ENCODE data around the gene IFITM1. TPM values are rescaled to one million over a fixed set of nuclear protein-coding genes. Genes with fewer than 3 reads are reported as not detected.
"Not testable (repeated sequence)": the region's sequence is repeated elsewhere in the genome, so short reads cannot be mapped to it uniquely, and the experiment has no call there.

The IFITM1 gene
- total RNA-seq, 2 donors from 2014 or later: 306 to 384 TPM

- not testable (repeated sequence) for H3K36me3 Mint-ChIP-seq (ENCODE audit: insufficient read depth in 2 of 2); H3K4me3 Mint-ChIP-seq; DNase-seq; H3K27ac Mint-ChIP-seq; H3K27me3 Mint-ChIP-seq (ENCODE audit: low read depth); H3K9me3 Mint-ChIP-seq; ATAC-seq (replicated peaks in 1 of 2)
- peaks cover 40% of the 10 kb centered on the region for H3K4me1 Mint-ChIP-seq (ENCODE audit: low read depth)
Measured at GRCh38 chr11:349270-349954, 35.6 kb downstream of the IFITM1 start.

GRCh38 chr11:350033-350722, 36.3 kb downstream of the IFITM1 start:
- ATAC-seq (replicated peaks in 1 of 2); H3K27me3 Mint-ChIP-seq (ENCODE audit: low read depth); H3K36me3 Mint-ChIP-seq (ENCODE audit: insufficient read depth in 2 of 2); DNase-seq; H3K27ac Mint-ChIP-seq; H3K9me3 Mint-ChIP-seq: not testable (repeated sequence)
- Mint-ChIP-seq H3K4me3 (peak overlapping the region; percentile 41 to 64), H3K4me1 (ENCODE audit: low read depth) (peaks cover 43% of the 10 kb centered on the region)

- Mint-ChIP-seq H3K4me3 (peak overlapping the region; percentile 41 to 64), H3K27me3 (ENCODE audit: low read depth) (no peaks in the 10 kb centered on the region), H3K36me3 (ENCODE audit: insufficient read depth in 2 of 2) (no peaks in the 10 kb centered on the region), H3K9me3 (no peaks in the 10 kb centered on the region), H3K27ac (peak overlapping the region; percentile 52), H3K4me1 (ENCODE audit: low read depth) (peaks cover 43% of the 10 kb centered on the region)
- DNase-seq (no peak), ATAC-seq (replicated peaks in 1 of 2) (peak in 1 of 2 donors; percentile 27)
Measured at GRCh38 chr11:350723-351255, 36.9 kb downstream of the IFITM1 start.

DNA sequence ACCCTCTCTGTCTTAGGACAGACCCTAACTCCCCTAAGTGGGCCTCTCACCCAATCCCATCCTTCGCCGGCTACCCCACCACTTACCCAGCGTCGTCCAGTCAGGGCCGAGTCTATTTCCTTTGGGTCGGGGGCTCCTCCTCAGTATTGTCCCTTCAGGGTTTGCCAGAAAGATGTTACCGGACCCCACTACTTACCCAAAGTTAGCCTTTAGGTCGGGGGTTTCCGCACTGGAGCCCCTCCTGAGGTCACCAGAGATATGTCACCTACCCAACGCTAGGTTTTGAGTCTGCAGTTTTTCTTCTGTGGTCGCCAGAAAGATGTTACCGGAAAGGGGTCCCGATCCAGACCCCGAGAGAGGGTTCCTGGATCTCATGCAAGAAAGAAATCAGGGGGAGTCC, 37.6 kb downstream of the IFITM1 start:
- ATAC-seq (replicated peaks in 1 of 2): no peak
- no peak overlapping the region for H3K27ac Mint-ChIP-seq
- no peak overlapping the region for H3K4me3 Mint-ChIP-seq
- H3K36me3 Mint-ChIP-seq (ENCODE audit: insufficient read depth in 2 of 2): no peaks in the 10 kb centered on the region
- H3K9me3 Mint-ChIP-seq: no peaks in the 10 kb centered on the region
- no peaks in the 10 kb centered on the region for H3K27me3 Mint-ChIP-seq (ENCODE audit: low read depth)
- H3K4me1 Mint-ChIP-seq (ENCODE audit: low read depth): peaks cover 43% of the 10 kb centered on the region
- DNase-seq: no peak

DNA sequence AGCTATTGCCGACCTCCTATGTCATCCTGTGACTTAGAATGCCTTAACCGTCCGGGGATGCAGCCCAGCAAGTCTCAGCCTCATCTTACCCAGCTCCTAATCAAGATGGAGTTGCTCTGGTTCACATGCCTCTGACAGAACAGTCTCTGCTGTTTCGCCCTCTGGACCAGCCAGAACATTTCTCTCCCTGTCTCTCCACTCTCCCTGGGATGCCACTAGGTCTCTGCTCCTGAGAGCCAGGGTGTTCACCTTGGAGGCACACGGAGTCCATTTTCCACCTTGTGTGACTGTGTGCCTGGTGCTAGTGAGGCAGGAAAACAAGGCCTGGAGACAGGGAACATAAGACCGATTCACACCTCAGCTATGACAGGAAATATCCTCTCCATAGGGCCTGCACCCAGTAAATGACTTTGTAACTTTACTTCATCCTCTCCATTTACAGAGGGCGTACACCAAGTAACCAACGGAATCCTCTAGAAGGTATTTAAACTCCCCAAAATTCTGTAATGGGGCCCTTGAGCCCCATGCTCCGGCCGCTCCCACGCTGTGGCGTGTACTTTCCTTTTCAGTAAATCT, 38.7 kb downstream of the IFITM1 start:
- Mint-ChIP-seq H3K4me3 (peak overlapping the region in 1 of 2 donors; percentile 15), H3K4me1 (ENCODE audit: low read depth) (peaks cover 43% of the 10 kb centered on the region), H3K27me3 (ENCODE audit: low read depth) (no peaks in the 10 kb centered on the region), H3K9me3 (no peaks in the 10 kb centered on the region), H3K36me3 (ENCODE audit: insufficient read depth in 2 of 2) (no peaks in the 10 kb centered on the region), H3K27ac (peak overlapping the region; percentile 58)
- DNase-seq (no peak), ATAC-seq (replicated peaks in 1 of 2) (no peak)

DNA sequence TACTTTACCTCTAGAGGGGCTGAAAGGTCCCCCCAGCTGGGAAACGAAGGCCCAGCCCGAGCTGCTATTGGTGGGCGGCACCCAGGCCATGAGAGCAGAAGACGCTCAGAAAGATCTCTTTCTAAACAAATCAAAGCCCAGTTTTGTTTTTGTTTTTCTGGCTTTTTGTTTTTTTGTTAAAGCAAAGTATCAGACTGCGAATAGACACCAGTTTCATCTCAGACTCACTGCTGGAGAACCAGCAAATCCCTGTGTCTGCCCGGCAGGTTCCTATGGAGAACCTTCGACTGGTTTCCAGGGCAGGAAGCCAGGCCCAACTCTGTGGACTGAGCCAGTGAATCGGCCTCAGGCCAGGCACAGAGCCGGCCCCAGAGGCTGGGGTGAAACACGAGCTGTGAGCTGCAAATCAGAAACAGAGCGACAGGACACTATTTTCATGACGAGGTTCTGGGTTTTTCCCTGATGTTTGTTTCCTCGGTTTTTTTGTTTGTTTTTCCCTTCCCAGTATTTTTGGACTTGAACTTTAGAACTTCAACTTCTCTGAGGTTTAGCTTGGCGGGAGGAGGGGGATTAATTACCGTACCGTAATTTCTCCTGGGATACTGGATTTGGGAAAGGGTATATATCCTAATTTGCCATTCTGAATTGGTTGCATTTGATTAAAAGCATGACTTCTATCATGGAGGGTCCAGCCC, 39.5 kb downstream of the IFITM1 start:
- Mint-ChIP-seq H3K27me3 (ENCODE audit: low read depth) (no peaks in the 10 kb centered on the region), H3K9me3 (no peaks in the 10 kb centered on the region), H3K27ac (peak overlapping the region; percentile 58), H3K4me1 (ENCODE audit: low read depth) (peaks cover 43% of the 10 kb centered on the region), H3K36me3 (ENCODE audit: insufficient read depth in 2 of 2) (no peaks in the 10 kb centered on the region), H3K4me3 (peak overlapping the region; percentile 15 to 17)
- DNase-seq (no peak), ATAC-seq (replicated peaks in 1 of 2) (no peak)

GRCh38 chr11:355581-356458, 42.0 kb downstream of the IFITM1 start:
- Mint-ChIP-seq H3K36me3 (ENCODE audit: insufficient read depth in 2 of 2) (no peaks in the 10 kb centered on the region), H3K4me3 (peak overlapping the region; percentile 79 to 82), H3K27me3 (ENCODE audit: low read depth) (no peaks in the 10 kb centered on the region), H3K9me3 (no peaks in the 10 kb centered on the region), H3K4me1 (ENCODE audit: low read depth) (peaks cover 42% of the 10 kb centered on the region), H3K27ac (peak overlapping the region; percentile 86)
- ATAC-seq (replicated peaks in 1 of 2) (peak; percentile 82 to 87), DNase-seq (peak; percentile 92 to 93)

DNA sequence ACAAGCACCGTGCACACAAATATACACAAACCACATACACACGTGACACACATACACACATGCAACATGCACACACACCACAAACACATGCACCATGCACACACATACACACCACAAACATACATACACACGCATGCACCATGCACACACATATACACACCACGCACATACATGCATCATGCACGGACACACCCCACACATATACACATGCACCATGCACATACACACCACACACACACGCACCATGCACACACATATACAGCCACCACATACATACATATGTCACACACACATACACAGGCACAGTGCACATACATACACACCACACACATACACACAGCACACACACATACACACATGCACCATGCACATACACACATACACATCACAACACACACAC, 42.8 kb downstream of the IFITM1 start:
- Mint-ChIP-seq H3K9me3 (no peaks in the 10 kb centered on the region), H3K4me1 (ENCODE audit: low read depth) (peaks cover 34% of the 10 kb centered on the region), H3K27me3 (ENCODE audit: low read depth) (no peaks in the 10 kb centered on the region), H3K36me3 (ENCODE audit: insufficient read depth in 2 of 2) (peaks cover 0 to 5% of the 10 kb centered on the region in 2 donors), H3K4me3 (no peak overlapping the region), H3K27ac (no peak overlapping the region)
- DNase-seq (no peak), ATAC-seq (replicated peaks in 1 of 2) (no peak)

DNA sequence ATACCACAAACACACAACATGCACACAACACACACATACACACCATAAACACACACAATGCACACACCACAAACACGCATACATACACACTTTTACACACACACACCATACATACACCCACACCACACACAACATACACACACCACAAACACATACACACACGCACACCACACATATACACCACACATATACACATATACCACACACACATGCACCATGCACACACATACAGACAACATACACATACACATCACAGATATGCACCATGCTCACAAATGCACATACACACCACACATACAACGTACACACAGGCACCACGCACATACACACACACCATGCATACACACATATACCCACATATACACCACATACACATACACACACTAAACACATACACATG, 43.7 kb downstream of the IFITM1 start:
- Mint-ChIP-seq H3K9me3 (no peaks in the 10 kb centered on the region), H3K27me3 (ENCODE audit: low read depth) (no peaks in the 10 kb centered on the region), H3K27ac (no peak overlapping the region), H3K36me3 (ENCODE audit: insufficient read depth in 2 of 2) (peaks cover 0 to 5% of the 10 kb centered on the region in 2 donors), H3K4me1 (ENCODE audit: low read depth) (peaks cover 28% of the 10 kb centered on the region), H3K4me3 (no peak overlapping the region)
- no peak for DNase-seq
- ATAC-seq (replicated peaks in 1 of 2): no peak

DNA sequence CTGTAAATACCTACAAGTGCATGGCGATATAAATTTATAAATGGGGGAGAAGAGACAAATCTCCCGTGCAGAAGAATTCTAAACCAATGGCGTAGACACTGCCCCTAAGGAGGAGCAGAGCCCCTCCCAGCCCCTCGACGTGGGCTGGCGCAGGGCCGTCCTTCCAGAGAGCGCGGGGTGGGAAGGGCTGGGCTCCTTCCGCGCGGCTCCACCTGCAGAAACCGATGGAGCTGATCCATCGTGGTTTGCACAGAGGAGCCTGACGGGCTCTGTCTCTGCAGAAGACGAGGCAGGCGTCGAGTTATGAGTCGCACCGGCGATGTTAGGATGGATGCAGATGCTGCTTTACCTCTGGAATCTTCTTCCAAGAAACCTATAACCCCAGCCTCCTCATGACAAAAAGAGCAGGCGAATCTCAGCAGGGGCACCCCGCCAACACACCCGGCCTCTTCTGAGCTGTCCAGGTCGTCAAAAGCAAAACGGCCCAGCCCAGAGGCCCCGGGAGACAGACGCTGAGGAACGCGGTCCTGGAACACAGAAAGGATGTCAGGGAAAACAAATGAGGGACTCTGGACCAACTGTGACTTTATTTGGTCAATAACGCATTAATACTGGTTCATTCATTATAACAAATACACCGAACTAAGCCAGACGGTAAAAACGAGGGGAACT, 44.4 kb downstream of the IFITM1 start:
- no peak overlapping the region for H3K4me3 Mint-ChIP-seq
- H3K4me1 Mint-ChIP-seq (ENCODE audit: low read depth): peaks cover 21% of the 10 kb centered on the region
- peaks cover 0 to 5% of the 10 kb centered on the region in 2 donors for H3K36me3 Mint-ChIP-seq (ENCODE audit: insufficient read depth in 2 of 2)

DNA sequence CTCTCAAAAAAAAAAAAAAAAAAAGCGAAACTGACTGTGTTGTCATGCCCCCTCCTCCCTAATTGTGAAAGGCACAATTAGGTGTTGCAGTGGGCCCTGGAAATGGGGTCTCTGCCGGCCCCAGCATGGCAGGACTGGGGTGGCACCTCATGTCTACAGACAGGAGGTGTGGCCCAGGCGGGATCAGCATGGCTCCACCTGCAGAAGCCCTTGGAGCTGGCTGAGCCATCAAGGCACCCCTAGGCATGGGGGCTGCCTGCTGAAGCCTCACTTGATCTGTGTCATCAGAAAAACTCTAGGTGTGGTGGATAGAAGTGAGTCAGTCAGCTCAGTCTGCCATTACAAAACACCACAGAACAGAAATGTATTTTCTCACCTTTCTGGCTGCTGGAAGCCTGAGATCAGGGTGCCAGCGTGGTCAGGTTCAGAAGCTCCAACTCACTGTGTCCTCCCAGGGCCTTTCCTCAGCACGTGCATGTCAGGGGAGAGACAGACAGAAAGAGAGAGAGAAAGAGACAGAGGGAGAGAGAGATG, 45.4 kb downstream of the IFITM1 start:
- Mint-ChIP-seq H3K9me3 (no peaks in the 10 kb centered on the region), H3K27ac (no peak overlapping the region), H3K27me3 (ENCODE audit: low read depth) (no peaks in the 10 kb centered on the region), H3K36me3 (ENCODE audit: insufficient read depth in 2 of 2) (peaks cover 0 to 5% of the 10 kb centered on the region in 2 donors), H3K4me1 (ENCODE audit: low read depth) (peaks cover 12% of the 10 kb centered on the region), H3K4me3 (no peak overlapping the region)
- peak; percentile 59 to 71 for ATAC-seq (replicated peaks in 1 of 2)
- DNase-seq: peak; percentile 37 to 45

More for the DNA sequence above, 44.4 kb downstream of the IFITM1 start:
- no peaks in the 10 kb centered on the region for H3K27me3 Mint-ChIP-seq (ENCODE audit: low read depth)
- DNase-seq: no peak
- ATAC-seq (replicated peaks in 1 of 2): no peak
- H3K27ac Mint-ChIP-seq: no peak overlapping the region
- no peaks in the 10 kb centered on the region for H3K9me3 Mint-ChIP-seq

Data from activated T-cell treated with anti-CD3 and anti-CD28 coated beads, Interleukin-2, amount 50 U/mL, for 72 hours (primary cell).